Adrenal gland (tissue), 12 donors: ENCODE measurements around the gene GDF2. TPM values are rescaled to one million over a fixed set of nuclear protein-coding genes. Genes with fewer than 3 reads are reported as not detected.

Experiments
- DNase-seq, 7 donors: peaks; one replicate each; pipeline ENCODE4 v3.0.0-alpha.2; 2019 to 2020
- H3K27ac ChIP-seq, 5 donors: fragments of 200-600 bp; sonication (generic) in 4 of 5; 1 replicate in 3 of 5; 2 replicates in 2 of 5; pipeline versions ENCODE4 v1.5.1 to v1.8.0; 2016 to 2020; ENCODE audit warnings: mild to moderate bottlenecking in 1 of 5
- H3K27me3 ChIP-seq: fragments of 200-600 bp; 2 replicates; pipeline ENCODE4 v1.8.0; 2021
- H3K36me3 ChIP-seq, 2 donors: fragments of 200-600 bp; replicated peaks in 1 of 2; 1 replicate in 1 of 2; 2 replicates in 1 of 2; pipeline versions ENCODE4 v1.5.1 to v1.8.0; 2018 to 2022
- H3K4me1 ChIP-seq, 2 donors: fragments of 200-600 bp; replicated peaks in 1 of 2; 1 replicate in 1 of 2; 2 replicates in 1 of 2; pipeline versions ENCODE4 v1.5.1 to v1.8.0; 2018 to 2021
- H3K4me3 ChIP-seq, 4 donors: fragments of 200-600 bp; sonication (generic) in 3 of 4; one replicate each; pipeline ENCODE4 v1.5.1; 2016 to 2018
- H3K9me3 ChIP-seq, 3 donors: fragments of 200-600 bp; sonication (generic) in 1 of 3; replicated peaks in 1 of 3; 1 replicate in 2 of 3; 2 replicates in 1 of 3; pipeline versions ENCODE4 v1.5.1 to v1.8.0; 2016 to 2021
- CTCF ChIP-seq, 6 experiments: fragments of 450-650 bp in 4 of 6; fragments of 200-600 bp in 2 of 6; sonication (generic) in 1 of 6; IDR thresholded peaks; 1 replicate in 5 of 6; 2 replicates in 1 of 6; pipeline versions ENCODE4 v1.5.1 to v1.8.0; 2016 to 2021; ENCODE audit warnings: antibody characterized with exemption in 6 of 6, mild to moderate bottlenecking in 2 of 6, moderate library complexity in 1 of 6
- POLR2A ChIP-seq, 2 donors: fragments of 450-650 bp; IDR thresholded peaks; one replicate each; pipeline ENCODE4 v1.6.1; 2017; ENCODE audit warnings: antibody characterized with exemption in 2 of 2, mild to moderate bottlenecking in 2 of 2, moderate library complexity in 1 of 2
- WGBS, 4 donors: extraction: QIAGEN DNeasy Blood & Tissue Kit in 2 of 4; methylation state at CpG; one replicate each; pipeline versions ENCODE4 v1.1.5 to v1.1.7; 2013 to 2017; 5-methylcytosine and 5-hydroxymethylcytosine counted together
- intact Hi-C, 2 donors: fragments of 100-400 bp; cut with DNase I; formaldehyde crosslinking; loops; one replicate each; pipeline versions ENCODE4 v1.14.1 to v1.15.0; 2022 to 2023
- polyA plus RNA-seq, 3 donors: library from polyadenylated mRNA; stranded (reverse); fragments of 200-250 nt in 2 of 3; fragments of 350-450 nt in 1 of 3; fragmentation: Illumina TruSeq in 1 of 3; extraction: RNeasy Lipid Tissue Mini Kit (QIAGEN cat#74804) in 1 of 3; gene quantifications; one replicate each; pipeline ENCODE4 v1.2.3, GENCODE V29; 2013 to 2014
- total RNA-seq, 9 donors: library from RNA; depleted of rRNA in 4 of 9; stranded (reverse); fragments of >200 nt in 4 of 9; fragments of 120-200 nt in 1 of 9; fragmentation: NEBNext Ultra II Directional in 1 of 9; extraction: Animal tissue kit (Norgen Biotek cat#: 25700) in 1 of 9; gene quantifications; one replicate each; pipeline versions ENCODE4 v1.1.0 to v1.2.4, GENCODE V29; 2013 to 2023
- donor health status: healthy with polysubstance abuse.
- donor health status: Bipolar disorder and iron deficiency.
- donor health status: DM: yes; HTN: yes; CAD: no.
- donor health status: DM: no; HTN: no; CAD: no.
- donor health status: DM: no; HTN: no; CAD: no.
- donor health status: DM: yes; HTN: yes; CAD: no.

The GDF2 gene
- total and polyA plus RNA-seq, 12 donors: 0.11 TPM; not detected in 11

- no peak overlapping the region for H3K27ac ChIP-seq
- TF ChIP-seq CTCF (IDR thresholded peaks at IDR 0.05): no peak
- no peak for TF ChIP-seq POLR2A (IDR thresholded peaks at IDR 0.05)
- H3K27me3 ChIP-seq: no peaks in the 10 kb centered on the region
- H3K36me3 ChIP-seq: no peaks in the 10 kb centered on the region
- intact Hi-C loops: no loop called here
- DNase-seq: peak; percentile 29 to 69 (median 47)
- WGBS, 4 donors: 25 to 48% (median 35%) methylated on average over 5 to 7 of the region's 7 CpGs
- H3K4me1 ChIP-seq: peaks cover 0 to 4% of the 10 kb centered on the region in 2 donors
- H3K4me3 ChIP-seq: no peak overlapping the region
- H3K9me3 ChIP-seq: no peaks in the 10 kb centered on the region
Observed at GRCh38 chr10:47331954-47332353, 9.7 kb downstream of the GDF2 start.

DNA sequence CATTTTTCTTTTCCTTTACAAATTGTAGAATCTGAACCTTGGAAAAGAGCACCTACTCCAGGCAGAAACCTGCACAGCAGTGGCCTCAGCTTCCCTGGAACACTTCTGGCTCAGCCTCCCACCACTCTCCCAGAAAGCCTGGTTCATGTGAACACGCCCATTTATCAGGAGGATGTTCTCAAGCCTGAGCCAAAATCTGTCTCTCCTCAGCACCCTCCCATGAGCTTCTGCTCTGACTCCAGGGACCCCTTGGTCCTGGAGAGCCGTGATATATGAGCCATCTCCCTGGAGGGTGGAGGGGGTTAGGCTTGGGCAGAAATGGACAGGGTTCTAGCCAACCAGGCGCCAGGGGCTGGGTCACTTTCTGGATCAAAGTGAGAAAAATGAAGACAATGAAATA, 10.1 kb downstream of the GDF2 start:
- Histone ChIP-seq H3K27me3 (no peaks in the 10 kb centered on the region), H3K4me1 (peaks cover 0 to 4% of the 10 kb centered on the region in 2 donors), H3K9me3 (no peaks in the 10 kb centered on the region), H3K4me3 (no peak overlapping the region), H3K36me3 (no peaks in the 10 kb centered on the region), H3K27ac (no peak overlapping the region)
- DNase-seq: no peak
- intact Hi-C loops: no loop called here
- WGBS, 4 donors: 77 to 81% (median 77%) methylated on average over 3 of the region's 3 CpGs
- TF ChIP-seq POLR2A (IDR thresholded peaks at IDR 0.05): no peak
- no peak for TF ChIP-seq CTCF (IDR thresholded peaks at IDR 0.05)

- Histone ChIP-seq H3K4me3 (no peak overlapping the region), H3K27me3 (no peaks in the 10 kb centered on the region), H3K36me3 (no peaks in the 10 kb centered on the region), H3K27ac (no peak overlapping the region), H3K9me3 (no peaks in the 10 kb centered on the region), H3K4me1 (peaks cover 0 to 4% of the 10 kb centered on the region in 2 donors)
- DNase-seq: no peak
- intact Hi-C loops: no loop called here
- WGBS, 4 donors: 88 to 93% (median 90%) methylated on average over 3 of the region's 3 CpGs
- TF ChIP-seq POLR2A (IDR thresholded peaks at IDR 0.05) (no peak), CTCF (IDR thresholded peaks at IDR 0.05) (no peak)
Observed at GRCh38 chr10:47332946-47333345, 10.7 kb downstream of the GDF2 start.

DNA sequence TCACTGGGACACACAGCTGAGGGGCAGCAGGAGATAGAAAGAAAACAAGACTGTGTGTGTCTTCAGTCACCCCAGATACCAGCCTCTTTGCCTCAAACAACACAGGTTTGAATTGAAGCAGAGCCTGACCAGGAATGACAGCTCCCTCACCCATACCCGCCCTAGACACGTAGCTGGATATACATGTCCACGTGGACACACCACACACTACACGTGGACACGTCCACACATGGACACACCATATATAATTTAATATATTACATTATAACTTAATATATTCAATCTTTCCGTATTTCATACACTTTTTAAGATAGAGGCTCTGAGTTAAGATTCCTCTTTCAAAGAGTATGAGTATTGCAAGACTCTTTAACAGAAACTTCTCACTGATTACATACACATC, 11.3 kb downstream of the GDF2 start:
- TF ChIP-seq POLR2A (IDR thresholded peaks at IDR 0.05): no peak
- no peak for TF ChIP-seq CTCF (IDR thresholded peaks at IDR 0.05)
- WGBS, 4 donors: 83 to 90% (median 89%) methylated on average over 6 of the region's 6 CpGs
- H3K36me3 ChIP-seq: no peaks in the 10 kb centered on the region
- no peak overlapping the region for H3K27ac ChIP-seq
- peaks cover 0 to 4% of the 10 kb centered on the region in 2 donors for H3K4me1 ChIP-seq
- DNase-seq: no peak
- H3K27me3 ChIP-seq: no peaks in the 10 kb centered on the region
- no peak overlapping the region for H3K4me3 ChIP-seq
- intact Hi-C loops: no loop called here
- no peaks in the 10 kb centered on the region for H3K9me3 ChIP-seq
